GM12864 (cell line): ENCODE results near the gene PHACTR1.

Source experiments
- DNase-seq: peaks from one replicate; pipeline ENCODE4 v3.0.0-alpha.2; 2011; ENCODE audit warnings: low read depth
- H3K4me3 ChIP-seq: 2 replicates; pipeline ENCODE4 v1.5.1; 2011; ENCODE audit warnings: mild to moderate bottlenecking, low read depth, low read length, control low read depth
- TF ChIP-seq, protein P1 (sequence below): IDR thresholded peaks from 2 replicates; pipeline ENCODE4 v1.5.1; 2011; ENCODE audit warnings: low read depth, mild to moderate bottlenecking, moderate library complexity, low read length, control low read depth, inconsistent platforms; ENCODE audit errors: missing control alignments

The PHACTR1 gene

DNA sequence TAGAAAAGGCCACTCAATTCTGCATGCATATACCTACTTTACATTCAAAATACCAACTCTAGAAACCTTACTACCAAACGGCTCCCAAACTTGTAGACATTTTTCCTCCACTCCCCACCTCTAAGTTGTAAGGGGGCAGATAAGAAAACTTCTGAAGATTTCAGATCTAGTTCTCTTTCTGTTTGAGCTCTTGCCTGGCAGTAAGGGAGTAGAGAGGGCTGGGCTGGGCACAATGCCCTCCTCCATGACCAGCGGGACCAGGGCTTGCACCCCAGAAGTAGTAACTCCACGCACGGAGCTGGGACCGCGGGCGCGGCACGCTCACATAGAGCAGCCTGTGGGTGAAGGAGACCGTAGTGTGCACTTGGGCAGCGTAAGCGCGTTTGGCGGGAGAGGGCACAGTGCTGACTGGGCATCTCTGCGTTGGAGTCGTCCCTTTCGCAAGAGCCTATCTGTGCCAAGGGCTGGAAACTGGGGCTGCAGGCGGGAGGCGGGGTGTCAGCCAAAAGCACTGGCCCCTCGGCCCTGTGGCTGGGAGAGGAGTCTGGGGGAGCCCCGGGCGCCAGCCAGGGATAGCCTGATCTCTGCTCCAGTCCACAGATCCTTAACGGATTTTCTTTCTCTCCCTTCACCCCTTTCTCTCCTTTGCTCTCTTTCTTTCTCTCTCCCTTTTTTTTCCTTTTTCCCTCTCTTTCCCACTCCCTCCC, 32.4 kb downstream of the PHACTR1 start:
- DNase-seq, result no peak
- H3K4me3 ChIP-seq, result no peak overlapping the region
- TF ChIP-seq, protein P1, sequence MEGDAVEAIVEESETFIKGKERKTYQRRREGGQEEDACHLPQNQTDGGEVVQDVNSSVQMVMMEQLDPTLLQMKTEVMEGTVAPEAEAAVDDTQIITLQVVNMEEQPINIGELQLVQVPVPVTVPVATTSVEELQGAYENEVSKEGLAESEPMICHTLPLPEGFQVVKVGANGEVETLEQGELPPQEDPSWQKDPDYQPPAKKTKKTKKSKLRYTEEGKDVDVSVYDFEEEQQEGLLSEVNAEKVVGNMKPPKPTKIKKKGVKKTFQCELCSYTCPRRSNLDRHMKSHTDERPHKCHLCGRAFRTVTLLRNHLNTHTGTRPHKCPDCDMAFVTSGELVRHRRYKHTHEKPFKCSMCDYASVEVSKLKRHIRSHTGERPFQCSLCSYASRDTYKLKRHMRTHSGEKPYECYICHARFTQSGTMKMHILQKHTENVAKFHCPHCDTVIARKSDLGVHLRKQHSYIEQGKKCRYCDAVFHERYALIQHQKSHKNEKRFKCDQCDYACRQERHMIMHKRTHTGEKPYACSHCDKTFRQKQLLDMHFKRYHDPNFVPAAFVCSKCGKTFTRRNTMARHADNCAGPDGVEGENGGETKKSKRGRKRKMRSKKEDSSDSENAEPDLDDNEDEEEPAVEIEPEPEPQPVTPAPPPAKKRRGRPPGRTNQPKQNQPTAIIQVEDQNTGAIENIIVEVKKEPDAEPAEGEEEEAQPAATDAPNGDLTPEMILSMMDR, result no peak

DNA sequence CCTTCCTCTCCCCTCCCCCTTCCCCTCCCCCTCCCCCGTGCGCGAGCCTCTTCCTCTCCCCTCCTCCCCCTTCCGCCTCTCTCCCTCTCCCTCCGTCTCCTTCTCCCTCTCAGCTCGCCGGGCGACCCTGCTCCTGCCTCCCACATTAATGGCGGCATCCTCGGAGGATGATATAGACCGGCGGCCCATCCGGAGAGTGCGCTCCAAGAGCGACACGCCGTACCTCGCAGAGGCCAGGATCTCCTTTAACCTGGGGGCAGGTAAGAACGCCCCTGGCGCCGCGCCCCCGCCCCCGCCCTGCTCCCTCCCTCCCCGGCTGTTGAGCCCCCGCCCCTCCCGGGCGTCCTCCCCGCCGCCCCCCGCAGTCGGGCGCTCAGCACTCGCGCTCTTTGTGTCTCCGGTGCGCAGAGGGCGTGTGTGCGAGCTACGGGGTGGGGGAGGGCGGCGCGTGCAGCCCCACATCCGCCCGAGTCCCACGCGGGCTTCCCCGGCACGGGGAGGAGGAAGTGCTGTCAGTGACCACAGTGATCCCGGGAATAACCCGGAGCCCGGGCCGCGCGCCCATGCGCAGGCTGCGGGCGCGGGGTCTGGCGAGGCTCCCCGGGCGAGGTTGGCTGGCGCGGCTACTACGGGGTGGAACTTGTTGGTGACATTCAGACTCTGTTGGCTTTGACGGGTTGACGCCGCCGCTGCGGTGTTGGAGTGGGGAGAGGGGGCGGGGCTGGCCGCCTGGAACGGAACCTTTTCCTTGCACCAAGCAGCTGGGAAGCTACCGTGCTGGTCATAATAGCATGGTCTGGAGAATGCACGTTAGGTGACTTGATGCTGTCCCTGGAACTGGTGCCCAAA, 33.2 kb downstream of the PHACTR1 start:
- TF ChIP-seq, protein P1, result no peak
- no peak for DNase-seq
- no peak overlapping the region for H3K4me3 ChIP-seq

DNA sequence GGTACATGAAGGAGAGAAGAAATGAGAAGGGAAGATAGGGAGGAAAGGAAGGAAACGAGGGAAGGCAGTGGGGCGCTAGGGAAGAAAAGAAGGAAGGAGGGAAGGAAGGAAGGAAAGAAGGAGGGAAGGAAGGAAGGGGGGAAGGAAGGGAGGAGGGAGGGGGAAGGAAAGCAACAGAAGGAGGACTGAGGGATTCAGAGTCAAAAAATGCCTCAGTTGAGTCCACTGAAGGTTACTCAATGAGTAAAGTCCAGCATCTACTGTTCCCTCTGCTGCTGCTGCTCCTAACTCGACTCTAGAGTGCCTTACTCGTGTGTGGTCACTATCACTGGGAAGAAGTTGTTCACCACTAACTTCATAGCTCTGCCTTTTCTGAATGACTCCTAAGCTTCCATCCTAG, 33.8 kb downstream of the PHACTR1 start:
- no peak overlapping the region for H3K4me3 ChIP-seq
- TF ChIP-seq, protein P1, result no peak
- DNase-seq, result no peak

DNA sequence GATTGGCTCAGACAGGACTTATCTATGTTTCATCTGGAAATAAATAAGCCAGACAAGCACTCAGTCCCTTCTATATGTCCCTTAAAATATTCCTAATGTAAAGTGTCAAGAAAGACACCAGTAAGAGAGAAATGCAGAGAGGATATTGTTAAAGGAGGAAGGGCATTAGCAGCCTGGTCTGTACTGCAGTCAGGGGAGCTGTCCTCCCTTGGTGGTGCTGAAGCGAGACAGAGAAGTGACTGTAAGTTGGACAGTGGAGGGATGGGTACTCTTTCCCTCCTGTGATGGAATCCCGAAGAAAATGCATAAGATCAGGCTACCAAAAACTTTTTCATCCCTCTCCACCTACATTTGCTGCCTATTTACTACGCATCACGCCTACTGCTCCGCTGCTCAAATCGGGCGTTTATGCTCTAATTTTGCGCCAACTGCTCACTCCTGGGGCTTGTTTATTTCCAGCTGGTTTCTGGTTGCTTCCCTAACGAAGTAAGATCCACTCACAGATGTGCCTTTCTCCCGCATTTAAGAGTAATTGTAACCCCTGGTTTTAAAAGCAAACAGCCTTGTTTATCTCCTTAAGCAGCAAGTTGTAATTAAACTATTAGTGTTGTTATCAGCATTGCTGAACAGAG, 35.2 kb downstream of the PHACTR1 start:
- H3K4me3 ChIP-seq, result no peak overlapping the region
- TF ChIP-seq, protein P1, result no peak
- DNase-seq, result no peak

DNA sequence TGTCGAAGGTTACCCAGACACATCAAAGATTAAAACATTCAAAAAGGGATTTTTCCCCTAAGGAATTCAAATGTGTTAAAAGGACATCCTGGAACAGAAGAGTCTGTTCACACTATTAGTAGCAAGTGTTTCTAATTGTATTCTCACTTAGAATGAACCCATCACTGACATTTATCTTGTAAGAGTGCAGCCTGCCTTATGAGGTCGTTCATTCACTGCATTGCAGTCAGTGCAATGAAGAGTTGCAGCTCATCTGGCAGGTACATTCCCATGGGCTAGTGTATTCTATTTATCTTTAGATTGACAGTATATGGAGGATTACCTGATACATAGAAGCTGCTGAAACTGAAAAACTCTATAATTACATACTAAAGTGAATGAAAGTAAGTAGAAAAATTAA, 36.5 kb downstream of the PHACTR1 start:
- DNase-seq, result no peak
- TF ChIP-seq, protein P1, result no peak
- no peak overlapping the region for H3K4me3 ChIP-seq

DNA sequence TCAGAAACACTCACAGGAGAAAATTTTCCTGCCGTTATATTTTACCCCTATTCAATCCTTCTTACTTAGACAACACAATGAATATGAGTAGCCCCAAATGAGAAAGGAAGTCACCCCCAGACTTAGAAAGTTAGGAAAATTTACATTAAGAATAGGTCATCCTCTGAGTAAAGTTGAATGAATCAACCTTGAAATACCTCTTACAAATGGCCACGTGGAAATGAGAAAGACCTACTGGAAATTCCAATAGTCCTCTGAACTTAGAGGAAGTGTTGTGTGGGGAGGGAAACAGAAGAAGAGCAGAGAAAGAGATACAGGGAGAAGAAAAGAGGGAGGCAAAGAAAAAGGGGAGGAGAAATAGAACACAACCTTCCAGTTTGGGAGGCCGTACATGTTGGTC, 43.7 kb downstream of the PHACTR1 start:
- DNase-seq, result no peak
- no peak overlapping the region for H3K4me3 ChIP-seq
- TF ChIP-seq, protein P1, result no peak
